ENCODE measurements around the gene EYA2.
"Not testable (repeated sequence)": the region's sequence is repeated elsewhere in the genome, so short reads cannot be mapped to it uniquely, and the experiment has no call there.

EYA2 gene

DNA sequence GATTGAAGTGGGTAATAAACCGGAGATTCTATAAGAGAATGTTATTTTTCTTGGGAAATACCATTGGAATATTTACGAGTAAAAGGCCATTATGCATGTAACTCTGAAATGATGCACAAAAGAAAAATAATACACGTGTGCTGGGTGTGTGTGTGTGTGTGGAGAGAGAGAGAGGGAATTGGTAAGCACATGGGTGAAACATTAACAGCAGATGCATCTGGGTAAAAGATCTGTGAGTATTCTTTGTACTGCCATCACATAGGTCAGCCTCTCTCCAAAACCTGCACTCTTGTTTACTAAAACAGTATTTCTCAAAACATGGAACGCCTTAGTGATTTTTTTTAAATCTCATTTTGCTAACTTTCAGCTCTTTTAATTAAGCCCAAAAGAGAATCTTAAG, 28.9 kb downstream of the EYA2 start:
- no peak overlapping the region for H3K4me3 ChIP-seq (ENCODE audit: low read depth, low read length)
- DNase-seq (ENCODE audit: low read depth, low spot score) = no peak
- CTCF ChIA-PET = no interaction called here
- POLR2A ChIA-PET = no interaction called here
- TF ChIP-seq, protein P1, sequence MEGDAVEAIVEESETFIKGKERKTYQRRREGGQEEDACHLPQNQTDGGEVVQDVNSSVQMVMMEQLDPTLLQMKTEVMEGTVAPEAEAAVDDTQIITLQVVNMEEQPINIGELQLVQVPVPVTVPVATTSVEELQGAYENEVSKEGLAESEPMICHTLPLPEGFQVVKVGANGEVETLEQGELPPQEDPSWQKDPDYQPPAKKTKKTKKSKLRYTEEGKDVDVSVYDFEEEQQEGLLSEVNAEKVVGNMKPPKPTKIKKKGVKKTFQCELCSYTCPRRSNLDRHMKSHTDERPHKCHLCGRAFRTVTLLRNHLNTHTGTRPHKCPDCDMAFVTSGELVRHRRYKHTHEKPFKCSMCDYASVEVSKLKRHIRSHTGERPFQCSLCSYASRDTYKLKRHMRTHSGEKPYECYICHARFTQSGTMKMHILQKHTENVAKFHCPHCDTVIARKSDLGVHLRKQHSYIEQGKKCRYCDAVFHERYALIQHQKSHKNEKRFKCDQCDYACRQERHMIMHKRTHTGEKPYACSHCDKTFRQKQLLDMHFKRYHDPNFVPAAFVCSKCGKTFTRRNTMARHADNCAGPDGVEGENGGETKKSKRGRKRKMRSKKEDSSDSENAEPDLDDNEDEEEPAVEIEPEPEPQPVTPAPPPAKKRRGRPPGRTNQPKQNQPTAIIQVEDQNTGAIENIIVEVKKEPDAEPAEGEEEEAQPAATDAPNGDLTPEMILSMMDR (IDR thresholded peaks at IDR 0.05; ENCODE audit: insufficient read depth, low read length, missing control alignments) = no peak

DNA sequence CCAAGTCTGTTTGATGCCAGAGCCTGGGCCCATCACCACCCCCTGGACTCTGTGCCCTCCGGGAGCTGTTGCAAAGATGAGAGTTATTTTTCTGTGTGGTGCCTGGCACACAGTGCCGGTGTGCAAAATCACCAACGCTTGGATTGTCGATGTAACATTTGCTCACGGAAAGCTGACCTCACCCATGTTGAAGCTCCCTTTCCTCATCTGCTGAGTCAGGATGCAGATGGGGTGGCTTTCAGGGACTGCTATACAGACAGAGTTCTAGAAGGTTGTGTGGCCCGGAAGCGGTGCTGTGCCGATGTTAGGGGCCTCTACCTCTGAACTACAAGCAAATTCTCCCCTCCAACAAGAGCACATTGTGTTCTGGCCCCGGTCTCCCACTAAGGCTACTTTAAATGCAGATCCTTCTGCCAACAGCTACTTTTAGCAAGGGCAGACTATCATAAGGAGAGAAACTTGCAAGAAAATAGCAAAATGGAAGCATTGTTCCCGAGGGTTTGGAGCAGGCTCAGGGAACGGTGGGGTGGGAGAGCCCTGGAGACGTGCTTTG, 34.0 kb downstream of the EYA2 start:
- ChIA-PET POLR2A (no interaction called here), CTCF (interaction anchor here (0.8 to 1.3 kb wide), 2 partner anchors 174 to 176 kb away, joined by 3 read pairs; no protein-coding TSS in a partner anchor)
- H3K4me3 ChIP-seq (ENCODE audit: low read depth, low read length) = no peak overlapping the region
- no peak for DNase-seq (ENCODE audit: low read depth, low spot score)
- TF ChIP-seq, protein P1 (IDR thresholded peaks at IDR 0.05; ENCODE audit: insufficient read depth, low read length, missing control alignments) = no peak

DNA sequence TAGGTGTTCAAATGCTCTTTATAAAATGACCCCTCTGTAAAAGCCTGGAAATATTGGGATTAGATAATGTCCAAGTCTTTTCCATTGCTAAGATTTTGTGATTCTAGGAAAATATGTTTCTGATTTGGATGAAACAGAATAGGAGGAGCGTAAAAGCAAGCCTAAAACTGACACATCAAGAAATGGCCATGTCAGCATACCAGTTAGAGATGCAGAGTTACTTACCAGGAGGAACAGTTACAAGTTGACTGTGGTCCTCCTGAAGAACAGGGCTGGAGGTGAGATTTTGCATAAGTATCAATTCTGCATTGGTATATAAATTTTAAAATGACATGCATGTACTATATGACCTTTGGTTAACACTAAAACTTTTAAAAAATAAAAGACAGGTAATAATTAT, 35.3 kb downstream of the EYA2 start:
- ChIA-PET POLR2A (no interaction called here), CTCF (no interaction called here)
- no peak overlapping the region for H3K4me3 ChIP-seq (ENCODE audit: low read depth, low read length)
- TF ChIP-seq, protein P1 (IDR thresholded peaks at IDR 0.05; ENCODE audit: insufficient read depth, low read length, missing control alignments) = no peak
- DNase-seq (ENCODE audit: low read depth, low spot score) = no peak

DNA sequence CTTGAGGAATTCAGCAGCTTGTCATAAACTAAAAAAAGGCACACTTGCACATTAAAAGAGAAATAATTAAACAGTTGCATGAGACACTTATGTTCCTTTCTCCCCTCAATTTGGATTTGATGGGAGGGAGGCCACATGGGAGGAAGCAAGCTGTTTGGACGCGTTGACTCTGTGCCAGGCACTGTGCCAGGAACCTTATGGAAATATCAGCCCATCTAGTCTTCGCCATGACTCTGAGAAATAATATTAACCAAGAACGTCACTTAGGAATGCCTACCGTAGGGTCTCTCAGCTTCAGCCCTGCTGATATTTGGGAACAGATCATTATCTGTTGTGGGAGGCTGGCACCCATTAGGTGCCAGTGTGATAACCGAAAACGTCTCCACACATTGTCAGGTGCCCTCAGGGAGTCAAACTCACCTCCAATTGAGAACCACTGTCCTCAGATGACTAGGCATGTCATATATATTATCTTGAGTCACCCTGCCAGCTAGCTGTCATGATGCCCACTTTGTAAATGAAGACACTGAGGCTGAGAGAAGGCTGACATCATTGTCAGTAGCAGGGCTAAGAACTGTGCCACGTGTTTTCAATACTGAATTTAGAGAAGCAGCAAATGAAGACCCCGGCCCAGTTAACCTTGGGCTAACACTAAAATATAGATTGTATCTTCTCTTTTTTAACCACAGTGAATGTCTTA, 36.1 kb downstream of the EYA2 start:
- H3K4me3 ChIP-seq (ENCODE audit: low read depth, low read length) = no peak overlapping the region
- no peak for DNase-seq (ENCODE audit: low read depth, low spot score)
- CTCF ChIA-PET = no interaction called here
- POLR2A ChIA-PET = no interaction called here
- TF ChIP-seq, protein P1 (IDR thresholded peaks at IDR 0.05; ENCODE audit: insufficient read depth, low read length, missing control alignments) = no peak

DNA sequence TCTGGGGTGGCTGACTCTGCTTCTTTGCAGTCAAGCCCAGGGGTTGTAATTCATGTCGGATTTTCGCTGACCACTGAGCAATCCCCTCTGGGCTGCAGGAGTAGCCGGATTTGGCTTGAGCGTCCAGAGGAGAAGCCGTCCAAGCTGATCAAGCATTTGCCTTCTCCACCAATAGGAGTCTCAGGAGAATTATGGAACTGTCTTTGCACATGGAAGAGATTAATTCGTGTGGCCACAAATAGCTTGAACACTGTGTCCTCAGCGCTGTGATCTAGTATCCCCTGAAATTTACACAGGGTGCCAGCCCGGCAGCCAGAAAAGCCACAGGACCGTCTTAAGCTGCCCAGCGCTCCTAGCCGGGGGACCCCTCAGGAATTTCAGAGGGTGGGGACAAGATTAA, 37.1 kb downstream of the EYA2 start:
- CTCF ChIA-PET = no interaction called here
- TF ChIP-seq, protein P1 (IDR thresholded peaks at IDR 0.05; ENCODE audit: insufficient read depth, low read length, missing control alignments) = no peak

DNA sequence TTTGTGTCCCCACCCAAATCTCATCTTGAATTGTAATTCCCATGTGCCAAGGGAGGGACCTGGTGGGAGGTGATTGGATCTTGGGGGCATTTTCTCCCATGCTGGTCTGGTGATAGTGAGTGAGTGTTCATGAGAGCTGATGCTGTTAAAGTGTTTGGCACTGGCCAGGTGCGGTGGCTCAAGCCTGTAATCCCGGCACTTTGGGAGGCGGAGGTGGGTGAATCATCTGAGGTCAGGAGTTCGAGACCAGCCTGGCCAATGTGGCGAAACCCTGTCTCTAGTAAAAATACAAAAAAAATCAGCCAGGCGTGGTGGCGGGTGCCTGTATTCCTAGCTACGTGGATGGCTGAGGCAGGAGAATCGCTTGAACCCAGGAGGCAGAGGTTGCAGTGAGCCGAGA, 37.8 kb downstream of the EYA2 start:
- DNase-seq (ENCODE audit: low read depth, low spot score); H3K4me3 ChIP-seq (ENCODE audit: low read depth, low read length); CTCF ChIA-PET; POLR2A ChIA-PET: not testable (repeated sequence)

More for the DNA sequence above, 37.1 kb downstream of the EYA2 start:
- no peak for DNase-seq (ENCODE audit: low read depth, low spot score)
- H3K4me3 ChIP-seq (ENCODE audit: low read depth, low read length) = no peak overlapping the region
- POLR2A ChIA-PET = no interaction called here

DNA sequence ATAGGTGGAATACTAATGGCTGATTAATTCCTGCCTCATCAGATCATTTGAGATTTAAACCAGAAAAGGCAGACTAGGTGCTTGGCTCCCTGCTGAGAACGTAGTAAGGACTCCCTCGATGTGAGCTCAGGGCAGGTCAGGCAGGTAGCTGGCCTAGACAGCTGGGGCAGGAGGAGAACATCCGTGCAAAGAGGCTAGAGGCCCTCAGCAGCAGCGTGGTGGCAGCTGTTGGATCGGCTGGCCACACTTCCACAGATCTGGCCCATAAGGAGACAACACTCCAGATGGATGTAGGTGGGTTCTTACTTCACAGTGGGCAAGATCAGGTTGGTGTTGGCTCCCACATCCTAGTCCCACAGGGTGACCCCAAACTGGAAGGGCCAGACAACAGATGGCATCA, 38.5 kb downstream of the EYA2 start:
- ChIA-PET POLR2A (no interaction called here), CTCF (no interaction called here)
- DNase-seq (ENCODE audit: low read depth, low spot score) = no peak
- TF ChIP-seq, protein P1 (IDR thresholded peaks at IDR 0.05; ENCODE audit: insufficient read depth, low read length, missing control alignments) = no peak
- no peak overlapping the region for H3K4me3 ChIP-seq (ENCODE audit: low read depth, low read length)

Measured in AG04449 (cell line).